Ishikawa (cell line): Measurements from ENCODE around the gene YARS1.

Experiments
- CEBPB ChIP-seq: IDR thresholded peaks from 2 replicates; pipeline ENCODE4 v1.6.1; 2012
- CREB1 ChIP-seq: IDR thresholded peaks from 2 replicates; pipeline ENCODE4 v1.6.1; 2012; ENCODE audit warnings: low read depth
- EGR1 ChIP-seq: IDR thresholded peaks from 2 replicates; pipeline ENCODE4 v1.6.1; 2012
- EP300 ChIP-seq: IDR thresholded peaks from 2 replicates; pipeline ENCODE4 v1.6.1; 2012; ENCODE audit warnings: borderline replicate concordance
- FOXM1 ChIP-seq: IDR thresholded peaks from 2 replicates; pipeline ENCODE4 v1.6.1; 2012; ENCODE audit warnings: low read depth, borderline replicate concordance
- MAX ChIP-seq: IDR thresholded peaks from 2 replicates; pipeline ENCODE4 v1.6.1; 2012
- NFIC ChIP-seq: IDR thresholded peaks from 2 replicates; pipeline ENCODE4 v1.6.1; 2012
- RAD21 ChIP-seq: IDR thresholded peaks from 2 replicates; pipeline ENCODE4 v1.6.1; 2012; ENCODE audit warnings: low read depth
- REST ChIP-seq: IDR thresholded peaks from 2 replicates; pipeline ENCODE4 v1.6.1; 2012; ENCODE audit warnings: low read depth, mild to moderate bottlenecking
- TAF1 ChIP-seq: IDR thresholded peaks from 2 replicates; pipeline ENCODE4 v1.6.1; 2012; ENCODE audit warnings: low read depth, mild to moderate bottlenecking
- TCF12 ChIP-seq: IDR thresholded peaks from 2 replicates; pipeline ENCODE4 v1.6.1; 2012; ENCODE audit warnings: low read depth
- TEAD4 ChIP-seq: IDR thresholded peaks from 2 replicates; pipeline ENCODE4 v1.6.1; 2012
- USF1 ChIP-seq: IDR thresholded peaks from 2 replicates; pipeline ENCODE4 v1.6.1; 2012
- YY1 ChIP-seq: IDR thresholded peaks from 2 replicates; pipeline ENCODE4 v1.6.1; 2012; ENCODE audit warnings: low read depth
- ZBTB7A ChIP-seq: IDR thresholded peaks from 2 replicates; pipeline ENCODE4 v1.6.1; 2012; ENCODE audit warnings: low read depth

The YARS1 gene

GRCh38 chr1:32767156-32767555 is 50.0 kb downstream of the YARS1 start:
- TF ChIP-seq NFIC: no peak

- TF ChIP-seq USF1 (peak; percentile 68), FOXM1 (no peak), ZBTB7A (no peak), TEAD4 (no peak)
Observed at GRCh38 chr1:32766328-32766972, 50.7 kb downstream of the YARS1 start.

- TF ChIP-seq EP300 (no peak), CREB1 (no peak), NFIC (no peak), TEAD4 (no peak), TCF12 (no peak)
Observed at GRCh38 chr1:32765570-32766327, 51.4 kb downstream of the YARS1 start.

GRCh38 chr1:32764826-32765569 is 52.2 kb downstream of the YARS1 start:
- TF ChIP-seq TCF12 (no peak), USF1 (no peak), REST (no peak), TAF1 (no peak), EGR1 (no peak), RAD21 (no peak), FOXM1 (no peak), CREB1 (no peak), TEAD4 (no peak), YY1 (no peak), NFIC (no peak), ZBTB7A (no peak), EP300 (no peak), CEBPB (no peak), MAX (no peak)

GRCh38 chr1:32763221-32763620 is 53.9 kb downstream of the YARS1 start:
- TF ChIP-seq CREB1 (no peak), NFIC (no peak), EGR1 (no peak), EP300 (no peak), TAF1 (no peak), YY1 (no peak)

GRCh38 chr1:32761936-32762335 is 55.2 kb downstream of the YARS1 start:
- no peak for TF ChIP-seq CEBPB
- TF ChIP-seq USF1: no peak
- TF ChIP-seq EP300: no peak
- TF ChIP-seq MAX: no peak
- no peak for TF ChIP-seq TEAD4
- no peak for TF ChIP-seq TCF12
- no peak for TF ChIP-seq FOXM1
- no peak for TF ChIP-seq TAF1
- TF ChIP-seq RAD21: no peak
- no peak for TF ChIP-seq CREB1
- TF ChIP-seq ZBTB7A: no peak
- TF ChIP-seq REST: no peak
